Renal cortical epithelial cell (primary cell): Measurements from ENCODE around the gene MOGAT3. TPM values are rescaled to one million over a fixed set of nuclear protein-coding genes. Genes with fewer than 3 reads are reported as not detected.

Experiments used
- DNase-seq: peaks from one replicate; pipeline ENCODE4 v3.0.0-alpha.2; 2011; ENCODE audit warnings: low read depth
- total RNA-seq: library from RNA; depleted of rRNA; stranded (reverse); fragments of >200 nt; gene quantifications from 2 replicates; pipeline ENCODE4 v1.2.3, GENCODE V29; 2014

MOGAT3 gene
- total RNA-seq = not detected in 2 replicates

DNA sequence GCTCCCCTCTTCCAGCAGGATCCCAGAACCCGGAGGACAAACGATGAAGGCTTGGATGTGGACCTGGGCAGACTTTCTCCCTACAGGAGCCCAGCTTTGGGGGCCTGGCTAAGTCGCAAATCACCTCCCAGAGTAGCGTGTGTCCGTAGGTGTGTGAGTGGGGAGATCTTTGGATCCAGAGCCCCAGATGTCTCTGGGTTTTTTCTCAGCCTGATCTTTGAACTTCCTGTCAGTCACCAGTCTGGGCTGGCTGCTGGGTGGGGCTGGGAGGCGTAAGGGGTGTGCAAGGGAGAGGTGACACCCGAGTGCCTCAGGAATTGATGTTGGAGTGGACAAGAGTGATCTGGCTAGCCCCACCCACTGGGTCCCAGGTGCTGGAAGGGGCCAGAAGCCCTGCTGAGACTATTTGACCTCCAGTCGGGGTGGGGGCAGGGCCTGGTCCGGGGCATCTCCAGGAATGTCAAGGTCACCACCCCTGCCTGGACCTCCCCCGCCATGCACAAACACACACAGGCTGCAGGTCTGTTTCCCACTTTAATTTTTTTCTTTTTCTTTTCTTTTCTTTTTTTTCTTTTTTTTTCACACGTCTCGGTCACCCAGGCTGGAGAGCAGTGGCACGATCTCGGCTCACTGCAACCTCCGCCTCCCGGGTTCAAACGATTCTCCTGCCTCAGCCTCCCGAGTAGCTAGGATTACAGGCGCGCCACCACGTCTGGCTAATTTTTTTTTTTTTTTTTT, at the start of gene MOGAT3:
Gene MOGAT3, minus strand, starts transcription at position 175 of the 738 bp plus-strand sequence. CDS start 182 bp downstream, outside the sequence.
- DNase-seq = no peak

DNA sequence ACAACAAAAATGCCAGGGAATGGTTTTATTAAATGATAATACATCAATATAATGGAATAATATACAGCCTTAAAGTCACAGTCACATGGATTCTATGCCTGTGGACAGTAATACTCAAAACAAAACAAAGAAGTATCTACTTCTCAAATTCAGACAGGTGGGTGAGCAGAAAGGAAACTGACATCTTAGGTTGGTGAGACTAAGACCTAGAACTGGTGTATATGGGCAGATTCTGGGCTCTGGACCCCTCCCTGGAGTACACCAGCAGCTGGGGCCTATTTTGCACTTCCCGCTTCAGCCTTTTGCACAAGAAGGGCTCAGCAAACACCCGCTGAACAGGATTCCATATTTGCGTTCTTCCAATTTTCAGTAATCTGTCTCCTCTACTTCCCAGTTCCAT, 49.5 kb upstream of the MOGAT3 start:
- DNase-seq = no peak

GRCh38 chr7:101248276-101248675, 47.4 kb upstream of the MOGAT3 start:
- DNase-seq = no peak

DNA sequence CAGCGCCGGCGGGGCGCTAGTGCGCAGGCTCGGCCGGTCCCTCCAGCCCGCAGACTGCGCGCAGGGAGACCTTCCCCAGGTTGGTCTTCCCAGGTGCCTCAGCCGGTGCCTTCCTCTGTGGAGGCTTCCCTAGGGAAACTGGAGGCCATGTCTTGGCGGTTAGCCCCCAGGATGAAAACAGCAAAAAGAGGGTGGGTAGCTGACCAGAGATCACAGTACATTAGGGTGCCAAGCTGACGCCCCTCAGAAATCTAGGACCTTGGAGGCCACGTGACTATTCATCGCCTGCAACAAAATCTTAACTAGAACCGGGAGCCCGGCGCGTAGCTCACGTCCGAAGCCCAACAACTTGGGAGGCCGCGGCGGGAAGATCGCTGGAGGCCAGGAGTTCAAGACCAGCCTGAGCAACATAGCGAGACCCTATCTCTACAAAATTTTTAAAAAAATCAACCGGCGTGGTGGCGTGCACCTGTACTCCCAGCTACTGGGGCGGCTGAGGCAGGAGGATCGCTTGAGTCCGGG, 44.4 kb upstream of the MOGAT3 start:
- DNase-seq = no peak

DNA sequence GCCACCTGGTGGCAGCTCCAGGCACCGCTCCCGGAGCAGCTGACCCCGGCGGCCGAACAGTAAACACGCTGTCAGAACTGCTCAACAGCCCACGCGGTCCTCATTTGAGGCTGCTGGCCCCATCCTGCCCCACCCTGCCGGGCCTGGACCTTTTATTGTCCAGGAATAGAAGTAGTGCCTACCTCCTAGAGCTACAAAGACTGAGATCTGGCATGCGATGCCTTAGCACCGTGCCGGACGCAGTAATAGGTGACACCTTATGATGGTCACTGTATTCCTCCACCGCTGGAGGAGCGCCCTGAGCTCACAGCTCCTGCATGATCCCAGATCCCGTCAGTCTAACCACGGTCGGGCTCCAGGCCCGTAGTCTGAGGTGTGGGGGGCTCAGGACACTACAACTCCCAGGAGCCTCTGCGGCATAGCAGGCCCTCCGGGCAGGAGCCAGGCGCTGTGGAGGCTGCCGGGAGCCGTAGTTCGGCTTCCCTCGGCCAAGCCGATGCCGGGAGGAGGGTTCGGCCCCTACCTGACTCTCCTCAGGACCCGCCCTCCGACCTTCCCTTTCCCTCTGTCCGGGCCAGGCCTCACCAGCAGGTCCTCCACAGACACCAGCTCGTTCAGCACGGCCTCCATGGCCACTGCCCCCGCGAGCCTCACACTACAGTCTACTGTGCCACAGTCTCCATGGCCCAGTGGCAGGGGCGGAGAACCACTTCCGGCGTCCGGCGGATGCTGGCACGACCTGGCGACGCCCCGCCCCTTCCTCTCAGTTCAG, 43.7 kb upstream of the MOGAT3 start, which contains the start of gene FIS1:
Gene FIS1, minus strand, starts transcription at position 707 of the 772 bp plus-strand sequence. Its CDS starts 77 bp downstream, at position 630.
- peak; percentile 74 for DNase-seq

DNA sequence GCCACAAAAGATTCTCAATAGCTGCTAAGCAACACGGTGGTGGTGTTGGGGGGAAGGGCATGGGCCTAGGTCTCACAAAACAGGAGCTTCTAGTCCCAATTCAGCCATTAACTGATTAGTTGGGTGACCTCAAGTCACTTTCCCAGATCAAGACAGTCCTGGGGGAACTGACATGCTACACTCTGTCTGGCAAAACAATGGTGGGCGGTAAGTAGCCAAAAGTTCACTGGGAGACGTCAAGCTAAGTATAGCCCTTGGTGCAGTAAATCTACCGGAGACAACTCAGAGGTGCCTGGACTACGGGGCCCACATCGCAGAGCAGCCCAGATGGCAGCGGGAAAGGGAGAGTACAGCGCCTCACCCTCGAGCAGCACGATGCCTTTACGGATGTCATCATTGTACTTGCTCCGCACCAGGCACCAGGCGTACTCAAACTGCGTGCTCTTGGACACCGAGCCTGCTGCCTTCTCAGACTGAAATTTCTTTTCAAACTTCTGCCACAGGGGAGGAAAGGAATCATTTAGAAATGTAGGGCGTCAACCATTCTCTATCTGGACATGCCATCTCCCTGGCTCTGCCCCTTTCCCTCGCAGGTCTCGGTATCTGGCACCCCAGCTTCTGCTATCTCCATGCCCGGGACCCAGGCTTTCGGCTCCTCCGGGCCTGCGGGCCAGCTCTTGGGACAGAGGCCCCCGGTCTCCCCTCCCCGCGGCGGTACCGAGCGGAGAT, 43.0 kb upstream of the MOGAT3 start:
- peak; percentile 8 for DNase-seq

DNA sequence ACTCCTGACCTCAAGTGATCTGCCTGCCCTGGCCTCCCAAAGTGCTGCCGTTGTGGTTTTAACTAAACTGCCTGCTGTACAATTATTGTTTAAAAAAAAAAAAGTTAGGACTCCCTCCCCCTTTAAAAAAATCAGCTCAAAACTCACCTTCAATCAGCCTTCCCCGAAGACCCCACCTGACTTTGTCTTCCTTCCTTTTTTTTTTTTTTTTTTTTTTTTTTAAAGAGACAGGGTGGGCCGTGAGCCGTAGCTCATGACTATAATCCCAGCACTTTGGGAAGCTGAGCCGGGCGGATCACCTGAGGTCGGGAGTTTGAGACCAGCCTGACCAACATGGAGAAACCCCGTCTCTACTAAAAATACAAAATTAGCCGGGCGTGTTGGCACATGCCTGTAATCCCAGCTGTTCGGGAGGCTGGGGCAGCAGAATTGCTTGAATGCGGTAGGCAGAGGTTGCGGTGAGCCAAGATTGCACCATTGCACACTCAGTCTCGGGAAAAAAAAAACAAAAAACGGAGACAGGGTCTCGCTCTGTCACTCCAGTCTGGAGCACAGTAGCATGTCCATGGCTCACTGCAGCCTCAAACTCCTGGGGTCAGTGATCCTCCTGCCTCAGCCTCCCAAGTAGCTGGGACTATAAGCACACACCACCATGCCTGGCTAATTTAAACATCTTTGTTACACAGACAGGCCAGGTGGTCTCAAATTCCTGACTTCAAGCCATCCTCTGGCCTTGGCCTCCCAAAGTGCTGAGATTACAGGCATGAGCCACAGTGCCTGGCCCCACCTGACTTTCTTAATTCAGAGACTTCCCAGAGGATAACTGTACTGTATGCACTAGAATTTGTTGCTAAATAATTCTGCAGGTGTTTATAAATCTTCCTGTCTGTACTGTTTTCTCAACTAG, 40.9 kb upstream of the MOGAT3 start:
- no peak for DNase-seq

DNA sequence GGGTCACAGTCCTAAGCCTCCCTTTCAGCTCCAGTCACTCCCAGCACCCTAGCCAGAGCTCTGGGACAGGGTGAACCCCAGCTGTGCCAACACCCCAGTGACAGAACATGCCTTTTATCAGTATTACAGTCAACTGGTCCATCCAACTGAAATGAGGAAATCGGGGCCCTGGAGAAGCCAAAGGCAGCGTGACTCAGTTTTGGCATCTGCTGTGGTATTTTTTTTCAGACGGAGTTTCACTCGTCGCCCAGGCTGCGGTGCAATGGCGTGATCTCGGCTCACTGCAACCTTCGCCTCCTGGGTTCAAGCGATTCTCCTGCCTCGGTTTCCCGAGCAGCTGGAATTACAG, 40.2 kb upstream of the MOGAT3 start:
- DNase-seq = no peak

DNA sequence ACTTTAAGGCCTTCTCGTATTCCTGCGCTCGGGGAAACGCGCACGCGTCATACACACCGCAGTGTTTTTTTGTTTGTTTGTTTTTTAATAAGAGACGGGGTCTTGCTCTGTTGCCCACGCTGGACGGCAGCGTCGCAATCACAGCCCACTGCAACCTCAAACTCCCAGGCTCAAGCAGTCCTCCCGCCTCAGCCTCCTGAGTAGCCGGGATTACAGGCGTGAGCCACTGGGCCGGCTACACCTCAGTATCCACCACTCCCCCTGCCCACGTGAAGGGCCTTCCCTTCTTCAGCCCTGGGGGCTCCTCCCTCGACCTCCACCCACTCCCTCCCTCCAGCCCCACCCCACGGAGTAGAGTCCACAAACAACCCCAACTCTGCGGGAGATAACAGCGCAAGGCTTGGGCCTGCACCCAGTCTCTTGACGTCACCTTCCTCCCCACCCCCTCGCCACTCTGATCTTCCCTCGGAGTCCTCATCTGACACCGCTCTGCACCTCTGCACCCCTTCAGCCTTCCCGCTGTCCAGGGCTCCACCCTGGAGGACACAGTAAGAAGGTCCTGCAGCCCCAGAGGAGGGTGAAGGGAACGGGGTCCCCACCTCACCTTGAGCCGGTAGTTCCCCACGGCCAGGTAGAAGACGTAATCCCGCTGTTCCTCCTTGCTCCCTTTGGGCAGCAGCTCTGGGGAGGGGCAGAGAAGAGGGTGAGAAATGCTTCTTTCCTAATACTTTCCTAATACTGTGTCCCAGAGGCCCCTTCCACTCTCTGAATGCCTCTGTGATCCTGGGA, 39.6 kb upstream of the MOGAT3 start:
- no peak for DNase-seq

GRCh38 chr7:101239951-101240220, 39.0 kb upstream of the MOGAT3 start:
- no peak for DNase-seq

DNA sequence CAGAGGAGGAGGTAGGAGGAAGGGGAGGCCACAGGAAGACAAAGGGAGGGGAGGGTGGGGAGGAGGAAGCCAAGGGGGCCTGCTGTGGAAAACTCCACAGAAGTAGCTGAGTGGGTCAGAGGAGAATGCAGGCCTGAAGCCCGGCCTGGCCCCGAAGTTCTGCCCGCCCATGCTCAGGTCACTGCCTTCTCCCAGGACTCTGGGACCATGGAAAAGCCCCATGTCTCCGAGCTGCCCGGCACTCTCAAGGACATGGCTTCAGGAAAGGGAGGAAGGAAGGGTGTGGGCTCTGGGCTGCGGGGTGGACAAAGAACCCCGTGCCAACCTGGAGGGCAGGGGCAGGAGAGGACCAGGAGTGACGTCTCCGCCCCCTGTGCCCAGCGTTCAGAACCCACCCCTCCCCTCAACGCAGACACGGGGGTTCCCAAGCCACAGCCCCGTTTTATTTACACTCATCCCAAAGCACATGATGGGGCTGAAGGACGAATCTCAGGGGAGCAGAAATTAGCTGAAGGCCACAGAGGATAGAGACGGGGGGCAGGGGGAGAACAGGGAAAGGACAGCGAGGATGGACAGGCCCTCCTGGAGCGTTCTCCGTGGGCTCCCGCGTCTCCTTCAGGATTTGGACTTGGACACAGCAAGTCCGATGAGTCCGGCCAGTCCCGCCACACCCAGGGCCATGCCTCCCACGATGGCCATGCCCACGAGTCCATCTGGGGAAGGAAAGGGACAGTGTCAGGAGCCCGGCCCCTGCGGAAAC, 38.5 kb upstream of the MOGAT3 start:
- DNase-seq = no peak

- no peak for DNase-seq
These were observed 37.7 kb upstream of the MOGAT3 start for GRCh38 chr7:101238226-101239182.

DNA sequence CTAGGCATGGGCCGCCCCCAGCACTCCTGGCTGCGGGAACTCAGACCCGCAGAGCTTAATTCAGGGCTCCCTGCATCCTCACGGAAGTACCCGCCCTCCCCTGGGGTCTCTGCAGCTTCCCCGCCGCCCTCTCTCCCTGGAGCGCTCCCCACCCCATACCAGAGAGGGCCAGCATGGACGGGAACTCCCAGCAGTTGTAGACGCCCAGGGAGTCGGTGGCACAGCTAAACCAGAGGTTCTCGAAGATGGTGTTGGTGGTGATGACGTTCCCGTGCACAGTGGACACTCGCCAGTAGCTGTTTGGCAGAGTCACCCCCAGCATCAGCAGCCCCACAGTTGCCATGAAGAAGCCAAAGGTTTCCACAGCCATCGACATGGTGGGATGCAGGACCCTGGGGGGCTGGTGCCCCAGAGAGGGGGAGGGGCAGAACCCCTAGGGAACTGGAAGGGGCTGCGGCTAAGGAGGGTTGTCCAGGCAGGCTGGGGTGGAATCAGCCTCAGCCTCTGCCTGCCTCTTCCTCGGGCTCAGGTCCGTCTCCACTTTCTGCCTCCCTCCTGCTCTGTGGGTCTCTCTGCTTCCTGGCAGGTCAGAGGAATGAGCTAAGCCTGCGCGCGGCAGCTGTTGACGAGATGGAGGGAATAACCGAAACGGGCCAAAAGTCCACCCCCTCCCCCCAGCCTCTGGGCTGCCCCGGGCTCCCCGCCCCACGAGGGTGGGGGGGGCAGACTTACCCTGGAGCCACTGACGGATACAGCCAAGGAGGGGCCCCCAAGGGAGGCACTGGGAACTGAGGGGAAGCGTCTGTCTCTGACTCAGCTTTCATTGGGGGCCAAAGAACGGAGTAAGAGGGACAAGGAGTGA, 36.6 kb upstream of the MOGAT3 start, which contains the start of gene CLDN15:
Gene CLDN15, minus strand, starts transcription at position 597 of the 862 bp plus-strand sequence. Its CDS starts 221 bp downstream, at position 376.
- no peak for DNase-seq

GRCh38 chr7:101236292-101236835, 35.5 kb upstream of the MOGAT3 start:
- DNase-seq = no peak

DNA sequence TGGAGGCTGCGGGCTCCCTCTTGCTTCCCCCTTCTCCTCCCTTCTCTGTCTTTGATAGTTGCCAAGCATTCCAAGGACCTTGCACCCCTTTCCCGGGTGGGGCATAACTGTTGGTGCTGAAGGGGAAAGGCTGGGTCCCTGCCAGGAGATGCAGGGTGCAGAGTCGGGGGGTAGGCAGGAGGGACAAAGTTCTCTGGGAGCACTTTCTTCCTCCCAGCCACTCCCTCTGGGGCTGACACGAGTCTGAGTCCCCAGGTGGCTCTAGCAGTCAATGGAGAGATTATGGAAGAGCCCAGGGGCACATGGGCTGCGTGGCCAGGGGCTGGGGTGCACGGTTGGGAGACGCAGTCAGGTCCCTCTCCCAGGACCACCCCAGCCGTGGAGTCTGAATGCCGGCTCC, 34.7 kb upstream of the MOGAT3 start:
- DNase-seq = no peak

DNA sequence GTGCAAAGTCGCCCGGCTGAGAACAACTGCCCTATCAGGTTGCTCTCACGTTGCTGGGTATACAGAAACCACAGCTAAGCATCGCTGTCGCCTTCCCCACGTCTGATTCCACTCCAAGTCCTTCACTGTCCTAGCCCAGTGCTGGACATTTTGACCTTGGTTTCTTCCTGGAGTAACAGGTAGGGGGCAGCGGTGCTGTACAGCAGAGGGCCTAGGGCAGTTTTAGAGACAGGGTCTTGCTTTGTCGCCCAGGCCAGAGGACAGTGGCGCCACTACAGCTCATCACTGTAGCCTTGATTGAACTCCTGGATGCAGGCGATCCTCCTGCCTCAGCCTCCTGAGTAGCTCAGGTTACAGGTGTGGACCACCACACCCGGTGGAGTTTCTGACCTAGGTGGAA, 34.2 kb upstream of the MOGAT3 start:
- no peak for DNase-seq

DNA sequence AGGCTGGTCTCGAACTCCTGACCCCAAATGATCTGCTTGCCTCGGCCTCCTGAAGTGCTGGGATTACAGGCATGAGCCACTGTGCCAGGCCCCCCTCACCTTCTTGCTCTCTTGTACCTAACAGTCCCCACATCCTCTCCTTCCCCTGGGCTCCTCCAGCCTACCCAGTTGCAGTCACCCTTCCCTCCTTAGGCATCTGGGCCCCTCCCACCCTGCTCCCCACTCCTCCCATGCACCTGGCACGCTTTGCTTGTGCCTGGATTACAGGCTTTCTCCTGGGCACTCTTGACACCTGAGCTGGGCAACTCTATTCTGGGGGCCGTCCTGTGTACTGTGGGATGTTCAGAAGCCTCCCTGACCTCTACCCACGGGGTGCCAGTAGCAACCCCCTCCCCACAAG, 33.8 kb upstream of the MOGAT3 start:
- no peak for DNase-seq
